SU-DHL-6 (cell line): ENCODE results near the gene LDB2.

Source experiments
- EZH2phosphoT487 ChIP-seq: fragments of 200-600 bp; sonication (generic), shearing (Covaris generic); conservative IDR thresholded peaks from 2 replicates; pipeline ENCODE4 v1.6.1; 2018; ENCODE audit warnings: mild to moderate bottlenecking, antibody characterized with exemption, low read length, moderate library complexity, mixed read lengths
- TF ChIP-seq, protein P1 (sequence below): fragments of 200-600 bp; sonication (generic); IDR thresholded peaks from one replicate; pipeline ENCODE4 v1.5.1; 2017; ENCODE audit warnings: antibody characterized with exemption, mild to moderate bottlenecking, low read length, moderate library complexity; ENCODE audit not compliant: insufficient read depth, poor library complexity, severe bottlenecking

DNA sequence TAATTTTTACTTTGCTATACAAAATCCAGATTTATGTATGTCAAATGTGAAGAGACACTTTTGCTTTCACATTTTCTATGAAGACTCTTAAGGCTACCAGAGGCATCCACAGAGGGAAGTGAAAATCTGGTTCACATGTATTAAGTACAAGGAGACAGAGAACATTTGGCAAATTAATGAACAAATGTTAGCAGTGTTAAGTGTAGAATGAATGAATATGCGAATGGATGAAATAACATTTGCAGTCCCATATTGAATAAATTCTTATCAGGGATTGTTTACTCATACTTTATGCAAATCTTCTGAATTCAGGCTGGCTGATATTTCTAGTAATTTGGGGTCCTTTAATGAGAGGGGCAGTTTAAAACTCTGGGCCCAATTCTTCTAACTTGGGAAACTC lies 159.9 kb downstream of the LDB2 start:
- TF ChIP-seq, protein P1, sequence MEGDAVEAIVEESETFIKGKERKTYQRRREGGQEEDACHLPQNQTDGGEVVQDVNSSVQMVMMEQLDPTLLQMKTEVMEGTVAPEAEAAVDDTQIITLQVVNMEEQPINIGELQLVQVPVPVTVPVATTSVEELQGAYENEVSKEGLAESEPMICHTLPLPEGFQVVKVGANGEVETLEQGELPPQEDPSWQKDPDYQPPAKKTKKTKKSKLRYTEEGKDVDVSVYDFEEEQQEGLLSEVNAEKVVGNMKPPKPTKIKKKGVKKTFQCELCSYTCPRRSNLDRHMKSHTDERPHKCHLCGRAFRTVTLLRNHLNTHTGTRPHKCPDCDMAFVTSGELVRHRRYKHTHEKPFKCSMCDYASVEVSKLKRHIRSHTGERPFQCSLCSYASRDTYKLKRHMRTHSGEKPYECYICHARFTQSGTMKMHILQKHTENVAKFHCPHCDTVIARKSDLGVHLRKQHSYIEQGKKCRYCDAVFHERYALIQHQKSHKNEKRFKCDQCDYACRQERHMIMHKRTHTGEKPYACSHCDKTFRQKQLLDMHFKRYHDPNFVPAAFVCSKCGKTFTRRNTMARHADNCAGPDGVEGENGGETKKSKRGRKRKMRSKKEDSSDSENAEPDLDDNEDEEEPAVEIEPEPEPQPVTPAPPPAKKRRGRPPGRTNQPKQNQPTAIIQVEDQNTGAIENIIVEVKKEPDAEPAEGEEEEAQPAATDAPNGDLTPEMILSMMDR, result no peak
- no peak for TF ChIP-seq EZH2phosphoT487
